CD14-positive monocyte (primary cell): Measurements from ENCODE around the gene TDRD9. TPM values are rescaled to one million over a fixed set of nuclear protein-coding genes. Genes with fewer than 3 reads are reported as not detected.
A peak's percentile ranks its signal among the peaks of the same experiment; 100 is the strongest.

ENCODE experiments used
- DNase-seq, 3 donors: peaks; one replicate each; pipeline ENCODE4 v3.0.0-alpha.2; 2011 to 2022
- H2AFZ ChIP-seq: 2 replicates; pipeline ENCODE4 v1.6.0; 2012; ENCODE audit warnings: mild to moderate bottlenecking, low read depth, low read length, inconsistent platforms; ENCODE audit not compliant: insufficient read depth, poor library complexity, severe bottlenecking
- H3K27ac ChIP-seq, 2 donors: 1 replicate in 1 of 2; 2 replicates in 1 of 2; pipeline ENCODE4 v1.5.1; 2012 to 2013; ENCODE audit warnings: low read length in 2 of 2, control low read depth in 1 of 2, inconsistent platforms in 1 of 2, low read depth in 1 of 2, mild to moderate bottlenecking in 1 of 2
- H3K27me3 ChIP-seq, 2 donors: one replicate each; pipeline versions ENCODE4 v1.6.0 to v1.6.1; 2011 to 2013; ENCODE audit warnings: low read length in 2 of 2; ENCODE audit not compliant: control insufficient read depth in 2 of 2, insufficient read depth in 2 of 2
- H3K36me3 ChIP-seq, 2 donors: replicated peaks in 1 of 2; 1 replicate in 1 of 2; 2 replicates in 1 of 2; pipeline versions ENCODE4 v1.5.1 to v1.6.1; 2012 to 2013; ENCODE audit warnings: low read length in 2 of 2, control low read depth in 1 of 2, inconsistent platforms in 1 of 2, mild to moderate bottlenecking in 1 of 2; ENCODE audit not compliant: insufficient read depth in 2 of 2, control insufficient read depth in 1 of 2
- H3K4me1 ChIP-seq, 2 donors: 1 replicate in 1 of 2; 2 replicates in 1 of 2; pipeline versions ENCODE4 v1.5.1 to v1.6.1; 2012 to 2013; ENCODE audit warnings: low read length in 2 of 2, control low read depth in 1 of 2, inconsistent platforms in 1 of 2, mild to moderate bottlenecking in 1 of 2, moderate library complexity in 1 of 2; ENCODE audit not compliant: insufficient read depth in 2 of 2, control insufficient read depth in 1 of 2
- H3K4me2 ChIP-seq: replicated peaks from 2 replicates; pipeline ENCODE3; 2012; ENCODE audit warnings: low read length, moderate library complexity, mild to moderate bottlenecking; ENCODE audit not compliant: poor library complexity, severe bottlenecking; ENCODE audit errors: extremely low read depth
- H3K4me3 ChIP-seq, 3 experiments: fragments of 200-600 bp in 1 of 3; sonication (generic) in 1 of 3; replicated peaks in 1 of 3; 1 replicate in 2 of 3; 2 replicates in 1 of 3; pipeline ENCODE4 v1.5.1; 2011 to 2013; ENCODE audit warnings: low read length in 3 of 3, mild to moderate bottlenecking in 3 of 3, control low read depth in 2 of 3, low read depth in 2 of 3, inconsistent platforms in 1 of 3, moderate library complexity in 1 of 3
- H3K79me2 ChIP-seq: 2 replicates; pipeline ENCODE4 v1.6.0; 2012; ENCODE audit warnings: mild to moderate bottlenecking, control low read depth, inconsistent platforms, low read length, moderate library complexity; ENCODE audit not compliant: insufficient read depth
- H3K9ac ChIP-seq: 2 replicates; pipeline ENCODE4 v1.6.0; 2017; ENCODE audit warnings: low read length, mild to moderate bottlenecking; ENCODE audit not compliant: insufficient read depth, poor library complexity, severe bottlenecking
- H3K9me3 ChIP-seq, 2 donors: replicated peaks in 1 of 2; 1 replicate in 1 of 2; 2 replicates in 1 of 2; pipeline versions ENCODE4 v1.5.1 to v1.6.1; 2012 to 2013; ENCODE audit warnings: low read length in 2 of 2, control low read depth in 1 of 2; ENCODE audit not compliant: control insufficient read depth in 1 of 2, insufficient read depth in 1 of 2
- H4K20me1 ChIP-seq: 2 replicates; pipeline ENCODE4 v1.6.0; 2012; ENCODE audit warnings: mild to moderate bottlenecking, low read length, control low read depth, moderate library complexity; ENCODE audit not compliant: insufficient read depth
- H3K27ac Mint-ChIP-seq, 7 donors: one replicate each; pipeline ENCODE4 v1.8.0; 2020; ENCODE audit warnings: mild to moderate bottlenecking in 7 of 7, mixed read lengths in 7 of 7, moderate library complexity in 6 of 7, inconsistent platforms in 2 of 7
- H3K27me3 Mint-ChIP-seq, 3 donors: one replicate each; pipeline ENCODE4 v1.8.0; 2021 to 2022; ENCODE audit warnings: low read depth in 3 of 3, mild to moderate bottlenecking in 3 of 3, mixed read lengths in 3 of 3, moderate library complexity in 3 of 3, inconsistent platforms in 1 of 3
- H3K36me3 Mint-ChIP-seq, 2 donors: one replicate each; pipeline ENCODE4 v1.8.0; 2020; ENCODE audit warnings: mixed read lengths in 2 of 2, inconsistent platforms in 1 of 2, mild to moderate bottlenecking in 1 of 2
- H3K4me1 Mint-ChIP-seq: one replicate; pipeline ENCODE4 v1.8.0; 2020; ENCODE audit warnings: mild to moderate bottlenecking, mixed read lengths
- H3K4me3 Mint-ChIP-seq, 2 donors: one replicate each; pipeline ENCODE4 v1.8.0; 2020; ENCODE audit warnings: mild to moderate bottlenecking in 2 of 2, mixed read lengths in 2 of 2, moderate library complexity in 1 of 2
- H3K9me3 Mint-ChIP-seq, 7 donors: one replicate each; pipeline ENCODE4 v1.8.0; 2020 to 2022; ENCODE audit warnings: mixed read lengths in 7 of 7, mild to moderate bottlenecking in 6 of 7, moderate library complexity in 6 of 7, inconsistent platforms in 2 of 7
- WGBS: methylation state at CpG from one replicate; pipeline ENCODE4 v1.1.5; 2013; ENCODE audit warnings: missing lambda C conversion rate; ENCODE audit not compliant: insufficient coverage; 5-methylcytosine and 5-hydroxymethylcytosine counted together
- intact Hi-C, 2 donors: fragments of 100-400 bp; cut with micrococcal nuclease; formaldehyde crosslinking; loops; one replicate each; pipeline versions ENCODE4 v1.15.0 to v1.15.1; 2023
- polyA plus RNA-seq, 3 donors: library from polyadenylated mRNA; depleted of rRNA in 1 of 3; unstranded in 2 of 3; stranded (reverse) in 1 of 3; fragments of 300-500 nt in 2 of 3; fragments of >200 nt in 1 of 3; fragmentation: Illumina TruSeq in 2 of 3; gene quantifications; 1 replicate in 2 of 3; 2 replicates in 1 of 3; pipeline ENCODE4 v1.2.3, GENCODE V29; 2012 to 2021
- TF ChIP-seq, protein P1 (sequence below): fragments of 200-600 bp; IDR thresholded peaks from one replicate; pipeline ENCODE4 v1.8.0; 2022; ENCODE audit warnings: antibody characterized with exemption, mild to moderate bottlenecking

Gene TDRD9
- polyA plus RNA-seq, 3 donors = 7.6 to 12.1 (median 11.8) TPM

DNA sequence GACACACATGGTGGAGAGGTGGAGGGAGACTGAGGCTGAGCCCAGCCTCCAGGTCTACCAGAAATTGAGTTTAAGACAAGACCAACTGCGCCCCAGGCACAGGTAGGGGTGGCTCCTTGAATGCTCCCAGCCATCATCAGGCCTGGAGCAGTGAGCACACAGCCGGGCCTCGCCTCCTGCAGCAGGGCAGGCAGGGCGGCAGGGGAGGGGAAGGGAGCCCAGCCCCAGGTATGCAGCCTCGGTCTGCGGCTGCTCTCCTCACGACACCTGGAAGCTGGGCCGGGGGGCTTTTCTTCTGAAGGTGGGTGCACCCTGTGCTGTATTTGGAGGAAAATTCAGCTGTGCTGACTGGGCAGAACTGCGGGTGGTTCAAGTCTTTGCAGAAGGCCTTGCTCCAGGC lies 29.5 kb upstream of the TDRD9 start:
- Mint-ChIP-seq H3K4me3 (no peak overlapping the region), H3K27me3 (peaks cover 4 to 6% (median 5%) of the 10 kb centered on the region in 3 donors), H3K36me3 (no peaks in the 10 kb centered on the region), H3K9me3 (peaks cover 2 to 8% (median 4%) of the 10 kb centered on the region in 7 donors), H3K4me1 (peaks cover 5% of the 10 kb centered on the region), H3K27ac (no peak overlapping the region)
- Histone ChIP-seq H3K4me1 (no peaks in the 10 kb centered on the region), H3K79me2 (no peaks in the 10 kb centered on the region), H4K20me1 (no peaks in the 10 kb centered on the region), H3K4me3 (no peak overlapping the region), H2AFZ (no peak overlapping the region), H3K27ac (no peak overlapping the region), H3K4me2 (no peak overlapping the region), H3K9ac (no peak overlapping the region), H3K27me3 (no peaks in the 10 kb centered on the region), H3K9me3 (peaks cover 5 to 11% of the 10 kb centered on the region in 2 donors), H3K36me3 (no peaks in the 10 kb centered on the region)
- intact Hi-C loops = no loop called here
- TF ChIP-seq, protein P1, sequence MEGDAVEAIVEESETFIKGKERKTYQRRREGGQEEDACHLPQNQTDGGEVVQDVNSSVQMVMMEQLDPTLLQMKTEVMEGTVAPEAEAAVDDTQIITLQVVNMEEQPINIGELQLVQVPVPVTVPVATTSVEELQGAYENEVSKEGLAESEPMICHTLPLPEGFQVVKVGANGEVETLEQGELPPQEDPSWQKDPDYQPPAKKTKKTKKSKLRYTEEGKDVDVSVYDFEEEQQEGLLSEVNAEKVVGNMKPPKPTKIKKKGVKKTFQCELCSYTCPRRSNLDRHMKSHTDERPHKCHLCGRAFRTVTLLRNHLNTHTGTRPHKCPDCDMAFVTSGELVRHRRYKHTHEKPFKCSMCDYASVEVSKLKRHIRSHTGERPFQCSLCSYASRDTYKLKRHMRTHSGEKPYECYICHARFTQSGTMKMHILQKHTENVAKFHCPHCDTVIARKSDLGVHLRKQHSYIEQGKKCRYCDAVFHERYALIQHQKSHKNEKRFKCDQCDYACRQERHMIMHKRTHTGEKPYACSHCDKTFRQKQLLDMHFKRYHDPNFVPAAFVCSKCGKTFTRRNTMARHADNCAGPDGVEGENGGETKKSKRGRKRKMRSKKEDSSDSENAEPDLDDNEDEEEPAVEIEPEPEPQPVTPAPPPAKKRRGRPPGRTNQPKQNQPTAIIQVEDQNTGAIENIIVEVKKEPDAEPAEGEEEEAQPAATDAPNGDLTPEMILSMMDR = no peak
- no peak for DNase-seq
- 98% methylated on average over 9 of the region's 9 CpGs for WGBS

DNA sequence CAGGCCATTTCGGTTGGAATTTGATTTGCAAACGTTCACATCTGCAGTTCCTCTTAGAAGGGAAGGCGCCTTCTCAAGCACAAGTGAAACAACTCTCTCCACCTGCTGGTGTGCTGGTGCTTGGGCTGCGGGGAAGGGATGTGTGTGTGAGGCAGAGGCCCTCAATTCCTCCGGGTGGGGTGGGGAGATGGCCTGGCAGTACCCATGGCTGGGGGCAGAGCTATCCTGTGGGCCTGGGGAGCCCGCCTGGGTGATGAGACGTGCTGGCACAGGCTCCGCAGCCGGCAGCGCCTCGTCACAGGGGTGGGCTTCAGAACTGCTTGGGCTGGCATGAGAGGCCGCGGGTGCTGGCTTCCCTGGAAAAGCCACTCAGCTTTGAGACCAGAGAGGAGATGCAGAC lies 28.9 kb upstream of the TDRD9 start:
- Mint-ChIP-seq H3K4me1 (peaks cover 5% of the 10 kb centered on the region), H3K9me3 (peaks cover 2 to 8% (median 4%) of the 10 kb centered on the region in 7 donors), H3K4me3 (no peak overlapping the region), H3K27me3 (peaks cover 2 to 6% (median 4%) of the 10 kb centered on the region in 3 donors), H3K36me3 (no peaks in the 10 kb centered on the region), H3K27ac (peak overlapping the region in 1 of 7 donors; percentile 46)
- Histone ChIP-seq H3K4me3 (no peak overlapping the region), H3K36me3 (no peaks in the 10 kb centered on the region), H4K20me1 (no peaks in the 10 kb centered on the region), H3K9me3 (peaks cover 5 to 11% of the 10 kb centered on the region in 2 donors), H3K9ac (no peak overlapping the region), H3K27ac (no peak overlapping the region), H2AFZ (no peak overlapping the region), H3K27me3 (no peaks in the 10 kb centered on the region), H3K4me2 (no peak overlapping the region), H3K79me2 (no peaks in the 10 kb centered on the region), H3K4me1 (no peaks in the 10 kb centered on the region)
- intact Hi-C loops = no loop called here
- DNase-seq = no peak
- TF ChIP-seq, protein P1 = no peak
- WGBS = 79% methylated on average over 10 of the region's 13 CpGs
